T-helper 2 cell treated with Interferon-gamma antibody and Interleukin-4, amounts not matched to agents 5 μg/mL and 100 μg/mL, for 36 hours (primary cell): Measurements from ENCODE around the gene JRKL.

ENCODE experiments used
- DNase-seq: peaks from one replicate; pipeline ENCODE4 v3.0.0; 2021; ENCODE audit warnings: low spot score
- H3K27ac Mint-ChIP-seq: one replicate; pipeline ENCODE4 v1.8.0; 2021; ENCODE audit warnings: mild to moderate bottlenecking, mixed read lengths
- H3K27me3 Mint-ChIP-seq: one replicate; pipeline ENCODE4 v1.8.0; 2021; ENCODE audit warnings: low read depth, mixed read lengths
- H3K36me3 Mint-ChIP-seq: one replicate; pipeline ENCODE4 v1.8.0; 2021; ENCODE audit warnings: low read depth, mixed read lengths
- H3K4me1 Mint-ChIP-seq: one replicate; pipeline ENCODE4 v1.8.0; 2021; ENCODE audit warnings: low read depth, mixed read lengths
- H3K4me3 Mint-ChIP-seq: one replicate; pipeline ENCODE4 v1.8.0; 2022; ENCODE audit warnings: mild to moderate bottlenecking, moderate library complexity, mixed read lengths
- H3K9me3 Mint-ChIP-seq: one replicate; pipeline ENCODE4 v1.8.0; 2021; ENCODE audit warnings: mixed read lengths

The JRKL gene

GRCh38 chr11:96389720-96390487, at the start of gene JRKL, which contains the start of gene CCDC82:
TSS of gene JRKL (plus strand) at chr11:96390013. CDS start at chr11:96390650, 637 bp downstream.
TSS of gene CCDC82 (minus strand) at chr11:96389912. CDS start at chr11:96384747, 5,165 bp downstream.
- H3K4me3 Mint-ChIP-seq: peak within 1 kb of the TSS; percentile 92

DNA sequence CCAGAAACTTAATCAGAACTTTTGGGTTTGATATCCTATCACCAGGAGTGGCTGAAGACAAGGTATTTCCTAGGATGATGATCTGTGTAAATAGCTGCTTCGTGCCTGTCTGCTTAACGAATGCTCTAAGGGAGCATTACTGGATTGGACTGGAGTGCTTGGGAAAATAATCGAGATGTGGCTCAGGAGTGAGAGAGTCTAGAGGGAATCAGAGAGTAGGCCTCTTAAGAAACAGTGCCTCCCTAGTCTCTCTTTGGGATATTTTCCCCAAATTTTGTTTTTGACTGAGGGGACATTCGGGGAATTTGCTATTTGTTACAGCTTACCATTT, 49.3 kb upstream of the JRKL start:
- no peaks in the 10 kb centered on the region for H3K27me3 Mint-ChIP-seq
- peaks cover 6% of the 10 kb centered on the region for H3K36me3 Mint-ChIP-seq
- peak overlapping the region; percentile 96 for H3K4me3 Mint-ChIP-seq
- peak overlapping the region; percentile 79 for H3K27ac Mint-ChIP-seq
- no peak for DNase-seq
- H3K9me3 Mint-ChIP-seq: no peaks in the 10 kb centered on the region
- peaks cover 58% of the 10 kb centered on the region for H3K4me1 Mint-ChIP-seq

More at GRCh38 chr11:96389720-96390487, at the start of gene JRKL, which contains the start of gene CCDC82:
- H3K4me1 Mint-ChIP-seq: peaks cover 47% of the 10 kb centered on the region
- no peaks in the 10 kb centered on the region for H3K27me3 Mint-ChIP-seq
- peaks cover 24% of the 10 kb centered on the region for H3K36me3 Mint-ChIP-seq
- DNase-seq: peak; percentile 95
- no peaks in the 10 kb centered on the region for H3K9me3 Mint-ChIP-seq
- H3K27ac Mint-ChIP-seq: peak within 1 kb of the TSS; percentile 94

DNA sequence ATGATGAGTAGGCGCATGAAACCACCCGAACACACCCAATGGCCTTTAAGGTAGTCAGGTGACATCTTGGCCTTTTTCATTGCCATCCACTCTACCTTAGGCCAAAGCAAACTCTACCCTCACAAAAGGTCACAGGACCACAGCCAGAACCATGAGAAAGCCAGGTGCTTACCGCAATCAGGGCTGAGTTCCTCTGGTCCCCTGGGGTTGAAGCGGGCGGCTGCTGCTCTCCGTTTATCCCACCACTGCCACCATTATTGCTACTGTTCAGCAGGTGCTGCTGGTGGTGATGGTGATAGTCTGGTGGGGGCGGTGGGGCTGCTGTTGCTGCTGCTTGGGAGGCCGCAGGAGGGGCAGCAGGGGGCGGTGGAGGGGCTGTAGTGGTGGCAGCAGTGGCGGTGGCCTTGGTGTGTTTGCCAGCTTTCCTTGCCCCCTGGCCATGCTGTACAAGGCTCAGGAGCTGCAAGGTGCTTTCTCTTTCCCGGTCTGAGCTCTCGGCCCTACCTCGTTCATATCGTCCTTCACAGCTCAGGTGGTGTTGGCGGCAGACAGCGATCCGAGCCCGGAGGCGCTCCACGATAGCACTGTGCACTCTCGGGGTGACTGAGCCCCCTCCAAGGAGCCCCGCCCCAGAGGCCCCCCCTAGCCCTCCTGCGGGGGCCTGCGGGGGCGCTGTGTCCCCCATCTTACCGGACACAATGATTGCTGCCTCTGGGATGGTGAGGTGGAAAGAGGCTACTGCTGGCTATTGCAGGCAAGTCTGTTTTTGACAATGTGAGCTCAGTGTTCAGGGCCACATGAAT, 48.4 kb upstream of the JRKL start:
- Mint-ChIP-seq H3K9me3 (no peaks in the 10 kb centered on the region), H3K27me3 (no peaks in the 10 kb centered on the region), H3K36me3 (peaks cover 3% of the 10 kb centered on the region), H3K4me3 (peak overlapping the region; percentile 96), H3K4me1 (peaks cover 51% of the 10 kb centered on the region), H3K27ac (peak overlapping the region; percentile 79)
- peak; percentile 58 for DNase-seq

- Mint-ChIP-seq H3K36me3 (peaks cover 3% of the 10 kb centered on the region), H3K27ac (peak overlapping the region; percentile 79), H3K4me3 (peak overlapping the region; percentile 96), H3K9me3 (no peaks in the 10 kb centered on the region), H3K4me1 (peaks cover 46% of the 10 kb centered on the region), H3K27me3 (no peaks in the 10 kb centered on the region)
- DNase-seq: no peak
Measured at GRCh38 chr11:96342014-96342960, 47.5 kb upstream of the JRKL start.

DNA sequence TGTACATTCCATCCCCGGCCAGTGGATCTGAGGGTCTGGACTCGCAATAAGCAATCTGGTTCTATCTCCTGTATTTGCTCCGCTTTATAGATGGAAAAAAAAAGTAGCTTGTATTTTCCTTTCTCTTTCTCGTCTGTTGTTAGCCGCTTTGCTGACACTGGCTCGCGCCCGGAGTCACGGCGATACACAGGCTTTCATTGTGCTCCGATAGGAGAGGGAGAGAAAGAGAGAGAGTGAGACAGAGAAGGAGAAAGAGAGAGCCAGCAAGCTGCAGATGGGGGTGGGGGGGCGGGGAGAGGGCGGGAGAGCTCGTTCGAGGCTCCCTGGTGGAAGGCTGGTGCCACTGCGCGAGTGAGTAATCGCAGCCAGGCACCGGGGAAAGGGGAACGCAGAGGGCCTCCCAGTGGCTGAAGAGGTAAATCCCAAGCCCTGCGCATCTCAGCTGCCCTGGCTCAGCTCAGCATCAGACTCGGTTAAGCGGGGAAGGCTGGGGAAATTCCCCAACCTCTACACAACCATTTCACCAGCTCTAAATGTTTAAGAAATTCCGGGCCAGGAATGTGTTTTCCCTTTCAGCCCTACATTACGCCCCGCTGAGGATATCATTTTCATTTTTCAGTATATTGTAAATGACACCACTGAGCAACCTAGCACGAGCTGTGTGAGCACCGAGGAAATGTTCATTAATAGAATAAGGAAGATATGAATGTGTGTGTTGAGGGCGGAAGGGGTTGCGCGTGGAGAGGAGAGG, 46.7 kb upstream of the JRKL start, which contains the start of gene MAML2:
Gene MAML2 (minus strand): TSS at position 235 of the 751 bp plus-strand sequence. CDS start 1,300 bp downstream, outside the sequence.
- Mint-ChIP-seq H3K27ac (peak within 1 kb of the TSS; percentile 79), H3K36me3 (peaks cover 3% of the 10 kb centered on the region), H3K4me3 (peak within 1 kb of the TSS; percentile 96), H3K27me3 (no peaks in the 10 kb centered on the region), H3K9me3 (peaks cover under 1% of the 10 kb centered on the region), H3K4me1 (peaks cover 37% of the 10 kb centered on the region)
- DNase-seq: peak; percentile 90

DNA sequence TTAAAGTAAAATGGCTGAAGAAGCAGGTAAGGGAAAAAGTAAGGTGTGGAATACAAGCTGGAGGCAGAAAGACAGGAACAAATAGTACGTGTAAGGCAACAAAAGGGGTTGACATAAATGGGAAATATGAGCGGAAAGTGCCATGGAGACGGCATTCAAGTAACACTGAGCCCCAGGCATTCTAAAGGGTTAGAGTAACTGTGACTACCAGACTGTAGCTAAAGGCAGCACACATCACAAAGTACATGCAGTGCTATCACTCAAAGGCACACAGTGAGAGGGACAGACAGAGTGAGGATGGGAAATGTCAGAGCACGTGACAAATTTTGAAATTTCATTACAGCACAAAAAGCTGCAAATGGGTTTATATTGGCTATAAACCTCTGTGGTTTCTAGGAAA, 33.0 kb upstream of the JRKL start:
- Mint-ChIP-seq H3K4me1 (peaks cover 16% of the 10 kb centered on the region), H3K36me3 (peaks cover 44% of the 10 kb centered on the region), H3K9me3 (no peaks in the 10 kb centered on the region), H3K4me3 (no peak overlapping the region), H3K27ac (no peak overlapping the region), H3K27me3 (no peaks in the 10 kb centered on the region)
- DNase-seq: no peak

GRCh38 chr11:96357794-96358193, 32.0 kb upstream of the JRKL start:
- Mint-ChIP-seq H3K27ac (peak overlapping the region; percentile 3), H3K27me3 (no peaks in the 10 kb centered on the region), H3K4me3 (no peak overlapping the region), H3K9me3 (no peaks in the 10 kb centered on the region), H3K4me1 (peaks cover 16% of the 10 kb centered on the region), H3K36me3 (peaks cover 50% of the 10 kb centered on the region)
- no peak for DNase-seq

- Mint-ChIP-seq H3K36me3 (peaks cover 50% of the 10 kb centered on the region), H3K27ac (no peak overlapping the region), H3K4me3 (no peak overlapping the region)
Measured at GRCh38 chr11:96358321-96358720, 31.5 kb upstream of the JRKL start.

GRCh38 chr11:96361778-96362177, 28.0 kb upstream of the JRKL start:
- H3K36me3 Mint-ChIP-seq: peaks cover 30% of the 10 kb centered on the region
- no peak for DNase-seq
- H3K27me3 Mint-ChIP-seq: no peaks in the 10 kb centered on the region
- no peaks in the 10 kb centered on the region for H3K9me3 Mint-ChIP-seq
- peaks cover 16% of the 10 kb centered on the region for H3K4me1 Mint-ChIP-seq
- H3K27ac Mint-ChIP-seq: no peak overlapping the region
- no peak overlapping the region for H3K4me3 Mint-ChIP-seq

More at GRCh38 chr11:96358321-96358720, 31.5 kb upstream of the JRKL start:
- Mint-ChIP-seq H3K27me3 (no peaks in the 10 kb centered on the region), H3K4me1 (peaks cover 16% of the 10 kb centered on the region), H3K9me3 (no peaks in the 10 kb centered on the region)
- DNase-seq: no peak

DNA sequence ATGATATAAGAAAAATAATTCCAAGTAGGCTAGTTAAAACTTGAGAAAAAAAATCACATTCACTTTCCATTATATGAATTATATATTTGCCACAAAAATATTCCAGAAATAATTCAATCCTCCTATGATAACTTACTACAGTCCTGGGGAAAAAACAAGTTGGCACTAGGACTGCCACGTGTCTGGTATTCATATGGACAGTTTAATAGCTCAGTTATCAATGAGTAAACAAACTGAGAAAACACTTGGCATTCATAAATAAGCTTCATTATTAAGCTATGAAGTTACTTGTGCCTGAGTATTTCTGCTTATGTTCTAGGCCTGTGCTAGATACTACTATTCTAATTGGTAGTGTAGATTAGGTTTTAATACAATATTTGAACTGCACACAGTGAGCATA, 24.3 kb upstream of the JRKL start:
- H3K36me3 Mint-ChIP-seq: peaks cover 32% of the 10 kb centered on the region
- no peak overlapping the region for H3K27ac Mint-ChIP-seq
- no peaks in the 10 kb centered on the region for H3K9me3 Mint-ChIP-seq

DNA sequence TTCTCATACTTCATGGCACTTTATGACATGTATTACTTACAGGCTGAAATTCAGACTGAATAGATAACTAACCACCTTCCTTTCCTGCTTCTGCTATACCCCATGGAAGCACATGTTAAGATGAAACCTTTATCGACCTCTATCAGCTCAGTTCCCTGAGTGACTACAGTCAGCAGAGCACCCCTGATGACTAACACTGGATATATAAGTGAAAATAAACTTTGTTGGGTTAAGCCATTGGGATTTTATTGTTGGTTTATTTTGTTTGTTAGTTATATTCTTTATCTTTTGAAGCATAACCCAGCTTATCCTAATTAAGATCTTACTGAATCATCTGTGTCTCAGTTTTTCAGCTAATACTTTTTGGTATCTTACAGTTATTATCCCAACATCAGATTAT, 23.8 kb upstream of the JRKL start:
- H3K36me3 Mint-ChIP-seq: peaks cover 36% of the 10 kb centered on the region
- no peaks in the 10 kb centered on the region for H3K27me3 Mint-ChIP-seq
- no peaks in the 10 kb centered on the region for H3K4me1 Mint-ChIP-seq
- no peak for DNase-seq
- H3K4me3 Mint-ChIP-seq: no peak overlapping the region
- H3K9me3 Mint-ChIP-seq: no peaks in the 10 kb centered on the region
- no peak overlapping the region for H3K27ac Mint-ChIP-seq

More for the DNA sequence above, 24.3 kb upstream of the JRKL start:
- DNase-seq: no peak
- Mint-ChIP-seq H3K27me3 (no peaks in the 10 kb centered on the region), H3K4me1 (no peaks in the 10 kb centered on the region), H3K4me3 (no peak overlapping the region)

DNA sequence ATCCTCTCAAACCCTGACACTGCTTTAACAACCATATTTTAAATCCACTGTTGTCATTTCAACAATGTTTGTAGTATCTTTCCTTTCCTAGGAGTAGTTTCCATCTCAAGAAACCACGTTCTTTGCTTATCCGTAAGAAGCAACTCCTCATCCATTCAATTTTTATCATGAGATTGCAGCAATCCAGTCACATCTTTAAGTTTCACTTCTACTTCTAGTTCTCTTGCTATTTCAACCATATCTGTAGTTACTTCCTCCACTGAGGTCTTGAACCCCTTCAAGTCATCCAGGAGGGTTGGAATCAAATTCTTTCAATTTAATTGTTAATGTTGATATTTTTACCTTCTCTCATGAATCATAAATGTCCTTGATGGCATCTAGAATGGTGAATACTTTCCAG, 22.5 kb upstream of the JRKL start:
- H3K36me3 Mint-ChIP-seq: peaks cover 38% of the 10 kb centered on the region
- no peak overlapping the region for H3K4me3 Mint-ChIP-seq
- H3K27me3 Mint-ChIP-seq: no peaks in the 10 kb centered on the region
- no peak for DNase-seq
- H3K9me3 Mint-ChIP-seq: no peaks in the 10 kb centered on the region
- H3K4me1 Mint-ChIP-seq: no peaks in the 10 kb centered on the region
- no peak overlapping the region for H3K27ac Mint-ChIP-seq

- Mint-ChIP-seq H3K36me3 (peaks cover 35% of the 10 kb centered on the region), H3K4me1 (peaks cover 5% of the 10 kb centered on the region), H3K27me3 (no peaks in the 10 kb centered on the region), H3K9me3 (no peaks in the 10 kb centered on the region), H3K4me3 (no peak overlapping the region), H3K27ac (no peak overlapping the region)
- no peak for DNase-seq
Measured at GRCh38 chr11:96373826-96374225, 16.0 kb upstream of the JRKL start.
